ENCODE data around the gene NTMT2. TPM values are rescaled to one million over a fixed set of nuclear protein-coding genes. Genes with fewer than 3 reads are reported as not detected.

The NTMT2 gene
- total and polyA plus RNA-seq, 9 of the 15 experiments (the other 6 are each of a cell fraction or from before 2014, with no cell fraction given): not detected

DNA sequence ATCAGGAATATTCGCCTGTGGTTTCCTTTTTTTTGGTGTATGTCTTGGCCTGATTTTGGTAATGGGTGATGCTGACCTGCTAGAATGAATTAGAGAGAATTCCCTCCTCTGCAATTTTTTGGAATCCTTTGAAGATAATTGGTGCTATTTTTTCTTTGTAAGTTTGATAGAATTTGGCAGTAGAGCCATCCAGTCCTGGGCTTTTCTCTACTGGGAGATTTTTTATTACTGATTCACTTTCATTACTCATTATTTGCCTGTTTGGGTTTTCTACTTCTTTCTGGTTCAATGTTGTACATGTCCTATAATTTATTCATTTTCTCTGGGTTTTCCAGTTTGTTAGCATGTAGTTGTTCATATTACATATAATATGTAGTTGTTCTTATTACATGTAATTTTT lies 48.7 kb downstream of the NTMT2 start:
- H3K9ac ChIP-seq (ENCODE audit: insufficient read depth in 1 of 2, low read depth in 2 of 2, low read length in 2 of 2): no peak overlapping the region
- no peak overlapping the region for H3K27ac ChIP-seq (ENCODE audit: extremely low read depth, low read depth, low read length)
- H3K9me1 ChIP-seq (ENCODE audit: control insufficient read depth, insufficient read depth, low read length): no peaks in the 10 kb centered on the region
- H3K79me2 ChIP-seq (ENCODE audit: control insufficient read depth, insufficient read depth, low read length): no peaks in the 10 kb centered on the region
- TF ChIP-seq RNF2 (IDR thresholded peaks at IDR 0.05): no peak
- no peak for TF ChIP-seq C11orf30 (IDR thresholded peaks at IDR 0.05; ENCODE audit: low read depth)
- TF ChIP-seq HOMEZ (CRISPR knock-in tag; IDR thresholded peaks at IDR 0.05): no peak
- no peak for TF ChIP-seq HDGF (IDR thresholded peaks at IDR 0.05)
- no peak for TF ChIP-seq ZNF76 (CRISPR knock-in tag; IDR thresholded peaks at IDR 0.05; ENCODE audit: borderline replicate concordance)
- TF ChIP-seq ZNF12 (CRISPR knock-in tag; IDR thresholded peaks at IDR 0.05): no peak
- 0% methylated on average over 1 of the region's 1 CpG for WGBS (ENCODE audit: insufficient coverage, low coverage, missing lambda C conversion rate)
- intact Hi-C loops (cut with micrococcal nuclease) (no loop called here), in situ Hi-C loops (cut with MboI) (no loop called here)
- ATAC-seq (no peak), FAIRE-seq (no peak), DNase-seq (ENCODE audit: extremely low read depth in 1 of 4, low spot score in 3 of 4) (no peak)
- no peaks in the 10 kb centered on the region; the same call in 1 of the 2 replicates for H3K9me3 ChIP-seq (replicated peaks; ENCODE audit: control insufficient read depth, insufficient read depth, low read depth, low read length)
- H3K4me1 ChIP-seq (replicated peaks in 1 of 2; ENCODE audit: control insufficient read depth in 2 of 2, insufficient read depth in 2 of 2, low read length in 2 of 2): no peaks in the 10 kb centered on the region
- no peaks in the 10 kb centered on the region for H3K36me3 ChIP-seq (ENCODE audit: control insufficient read depth, insufficient read depth, low read length)
- ChIA-PET CTCF (ENCODE audit: low intra/inter-chr PET ratio) (no interaction called here), POLR2A (no interaction called here)
- no peak overlapping the region for H2AFZ ChIP-seq (ENCODE audit: low read depth, low read length)
- BruUV-seq (replicated peaks): no TSS peak
- H3K4me3 ChIP-seq: no peak overlapping the region
- H4K20me1 ChIP-seq (replicated peaks; ENCODE audit: control insufficient read depth, insufficient read depth, low read length): no peaks in the 10 kb centered on the region
- H3K4me2 ChIP-seq (ENCODE audit: insufficient read depth, low read length): no peak overlapping the region
- no peaks in the 10 kb centered on the region for H3K27me3 ChIP-seq (ENCODE audit: control insufficient read depth in 2 of 2, insufficient read depth in 2 of 2, low read length in 2 of 2)
